Mesothelial cell of epicardium (in vitro differentiated cells): ENCODE results near the gene DIP2C. TPM values are rescaled to one million over a fixed set of nuclear protein-coding genes. Genes with fewer than 3 reads are reported as not detected.
A peak's percentile ranks its signal among the peaks of the same experiment; 100 is the strongest.

Source experiments
- DNase-seq, 2 experiments: peaks; one replicate each; pipeline ENCODE4 v3.0.0; 2021; ENCODE audit warnings: low spot score in 2 of 2; ENCODE audit not compliant: unreplicated experiment in 2 of 2
- H3K27ac Mint-ChIP-seq: 2 replicates; pipeline ENCODE4 v1.8.0; 2021; ENCODE audit warnings: mixed read lengths
- H3K27me3 Mint-ChIP-seq: 2 replicates; pipeline ENCODE4 v1.8.0; 2021; ENCODE audit warnings: low read depth, mixed read lengths
- H3K36me3 Mint-ChIP-seq: 2 replicates; pipeline ENCODE4 v1.8.0; 2021; ENCODE audit warnings: mixed read lengths
- H3K4me1 Mint-ChIP-seq: 2 replicates; pipeline ENCODE4 v1.8.0; 2021; ENCODE audit warnings: mixed read lengths
- H3K4me3 Mint-ChIP-seq: 2 replicates; pipeline ENCODE4 v1.8.0; 2021; ENCODE audit warnings: mild to moderate bottlenecking, moderate library complexity, mixed read lengths
- H3K9me3 Mint-ChIP-seq: 2 replicates; pipeline ENCODE4 v1.8.0; 2021; ENCODE audit warnings: mixed read lengths
- CTCF ChIP-seq: fragments of 200-600 bp; sonication (generic); IDR thresholded peaks from one replicate; pipeline ENCODE4 v1.5.0; 2021; ENCODE audit warnings: antibody characterized with exemption; ENCODE audit not compliant: unreplicated experiment
- total RNA-seq: library from RNA; stranded (reverse); gene quantifications from 3 replicates; pipeline ENCODE4 v1.2.1, GENCODE V29; 2021

The DIP2C gene
- total RNA-seq, 1 donor from 2014 or later: 30.3 TPM

- Mint-ChIP-seq H3K4me1 (peaks cover 35% of the 10 kb centered on the region), H3K36me3 (no peaks in the 10 kb centered on the region), H3K27me3 (peaks cover 9% of the 10 kb centered on the region), H3K9me3 (no peaks in the 10 kb centered on the region), H3K27ac (peak overlapping the region; percentile 73), H3K4me3 (peak overlapping the region; percentile 76)
- peak in 1 of 2 experiments; percentile 71 for DNase-seq
- no peak for TF ChIP-seq CTCF
Measured at GRCh38 chr10:688312-689120, 952 bp downstream of the DIP2C start.

- H3K27me3 Mint-ChIP-seq: peaks cover 6% of the 10 kb centered on the region
- DNase-seq: no peak
- H3K36me3 Mint-ChIP-seq: no peaks in the 10 kb centered on the region
- peak overlapping the region; percentile 7 for H3K27ac Mint-ChIP-seq
- peaks cover 40% of the 10 kb centered on the region for H3K4me1 Mint-ChIP-seq
- no peaks in the 10 kb centered on the region for H3K9me3 Mint-ChIP-seq
- peak overlapping the region; percentile 76 for H3K4me3 Mint-ChIP-seq
- no peak for TF ChIP-seq CTCF
Measured at GRCh38 chr10:687583-688311, 1.7 kb downstream of the DIP2C start.

- no peak for TF ChIP-seq CTCF
- Mint-ChIP-seq H3K9me3 (no peaks in the 10 kb centered on the region), H3K36me3 (no peaks in the 10 kb centered on the region), H3K27ac (no peak overlapping the region), H3K27me3 (no peaks in the 10 kb centered on the region), H3K4me1 (peaks cover 41% of the 10 kb centered on the region), H3K4me3 (no peak overlapping the region)
- no peak for DNase-seq
Measured at GRCh38 chr10:686155-686931, 3.1 kb downstream of the DIP2C start.

- Mint-ChIP-seq H3K27me3 (no peaks in the 10 kb centered on the region), H3K27ac (no peak overlapping the region), H3K9me3 (no peaks in the 10 kb centered on the region), H3K4me1 (peaks cover 39% of the 10 kb centered on the region), H3K36me3 (no peaks in the 10 kb centered on the region), H3K4me3 (no peak overlapping the region)
- DNase-seq: no peak
- no peak for TF ChIP-seq CTCF
Measured at GRCh38 chr10:685613-686012, 3.9 kb downstream of the DIP2C start.

- no peak for TF ChIP-seq CTCF
- no peaks in the 10 kb centered on the region for H3K9me3 Mint-ChIP-seq
- DNase-seq: no peak
- H3K36me3 Mint-ChIP-seq: no peaks in the 10 kb centered on the region
- no peak overlapping the region for H3K4me3 Mint-ChIP-seq
- no peaks in the 10 kb centered on the region for H3K27me3 Mint-ChIP-seq
- no peak overlapping the region for H3K27ac Mint-ChIP-seq
- peaks cover 32% of the 10 kb centered on the region for H3K4me1 Mint-ChIP-seq
Measured at GRCh38 chr10:683448-684071, 5.9 kb downstream of the DIP2C start.
